SK-N-SH (cell line): ENCODE results near the gene CST2. TPM values are rescaled to one million over a fixed set of nuclear protein-coding genes. Genes with fewer than 3 reads are reported as not detected.
"Not testable (repeated sequence)": the region's sequence is repeated elsewhere in the genome, so short reads cannot be mapped to it uniquely, and the experiment has no call there.

ENCODE experiments used
- CTCF ChIA-PET: fragments of 300-600, 350-600 bp; formaldehyde crosslinking; extraction: SDS; loops from one replicate; lab custom pipeline; 2021; lab: Yijun Ruan, JAX
- POLR2A ChIA-PET: fragments of 350-600 bp; sonication (Branson Sonifier 250); formaldehyde crosslinking; extraction: SDS; loops from one replicate; lab custom pipeline; 2020; ENCODE audit warnings: antibody characterized with exemption, inconsistent platforms; lab: Yijun Ruan, JAX
- DNase-seq: peaks from one replicate; pipeline ENCODE4 v3.0.0; 2012
- H2AFZ ChIP-seq: fragments of 200-600 bp; sonication (generic); 2 replicates; pipeline ENCODE4 v1.8.1; 2016; ENCODE audit warnings: antibody characterized with exemption, mild to moderate bottlenecking, low read depth
- H3F3A ChIP-seq: fragments of 200-600 bp; sonication (generic); replicated peaks from 2 replicates; pipeline ENCODE3; 2016; ENCODE audit warnings: antibody characterized with exemption, mild to moderate bottlenecking; ENCODE audit not compliant: insufficient read depth
- H3K27ac ChIP-seq, 2 experiments: fragments of 200-500 bp in 1 of 2; fragments of 200-600 bp in 1 of 2; sonication (Bioruptor generic) in 1 of 2; sonication (generic), shearing (Covaris generic) in 1 of 2; 2 replicates each; pipeline versions ENCODE4 v1.5.1 to v1.6.1; 2014 to 2016; ENCODE audit warnings: low read depth in 2 of 2, inconsistent platforms in 1 of 2, low read length in 1 of 2, mild to moderate bottlenecking in 1 of 2, mixed read lengths in 1 of 2
- H3K27me3 ChIP-seq: fragments of 200-600 bp; sonication (generic), shearing (Covaris generic); 2 replicates; pipeline ENCODE4 v1.6.1; 2016; ENCODE audit warnings: mixed run types; ENCODE audit not compliant: insufficient read depth
- H3K36me3 ChIP-seq, 2 experiments: fragments of 200-500 bp in 1 of 2; fragments of 200-600 bp in 1 of 2; sonication (Bioruptor generic) in 1 of 2; sonication (generic) in 1 of 2; replicated peaks in 1 of 2; 2 replicates each; pipeline versions ENCODE3 to v1.5.1; 2014 to 2016; ENCODE audit warnings: low read length in 1 of 2, mild to moderate bottlenecking in 1 of 2; ENCODE audit not compliant: insufficient read depth in 2 of 2, control insufficient read depth in 1 of 2
- H3K4me1 ChIP-seq, 2 experiments: fragments of 200-500 bp in 1 of 2; fragments of 200-600 bp in 1 of 2; sonication (Bioruptor generic) in 1 of 2; sonication (generic), shearing (Covaris generic) in 1 of 2; 2 replicates each; pipeline versions ENCODE4 v1.5.1 to v1.6.1; 2014 to 2016; ENCODE audit warnings: low read depth in 1 of 2, low read length in 1 of 2, mixed run types in 1 of 2; ENCODE audit not compliant: insufficient read depth in 2 of 2, control insufficient read depth in 1 of 2
- H3K4me2 ChIP-seq: fragments of 200-600 bp; sonication (generic), shearing (Covaris generic); 2 replicates; pipeline ENCODE4 v1.6.1; 2017; ENCODE audit warnings: mixed run types
- H3K4me3 ChIP-seq, 2 experiments: fragments of 200-500 bp in 1 of 2; fragments of 200-600 bp in 1 of 2; sonication (Bioruptor generic) in 1 of 2; sonication (generic), shearing (Covaris generic) in 1 of 2; 2 replicates each; pipeline versions ENCODE4 v1.5.1 to v1.8.1; 2014 to 2016; ENCODE audit warnings: low read depth in 2 of 2, inconsistent platforms in 1 of 2, low read length in 1 of 2, mild to moderate bottlenecking in 1 of 2, mixed read lengths in 1 of 2, moderate library complexity in 1 of 2
- H3K79me2 ChIP-seq: fragments of 200-600 bp; sonication (generic); 2 replicates; pipeline ENCODE4 v1.8.1; 2017; ENCODE audit warnings: mild to moderate bottlenecking; ENCODE audit not compliant: insufficient read depth
- H3K9ac ChIP-seq: fragments of 200-600 bp; sonication (generic); 2 replicates; pipeline ENCODE4 v1.6.1; 2017; ENCODE audit warnings: mixed run types
- H3K9me2 ChIP-seq: fragments of 200-600 bp; sonication (generic); 2 replicates; pipeline ENCODE4 v1.6.1; 2017; ENCODE audit warnings: mixed run types
- H3K9me3 ChIP-seq: fragments of 200-600 bp; sonication (generic); 2 replicates; pipeline ENCODE4 v1.6.1; 2017; ENCODE audit warnings: mixed run types, mild to moderate bottlenecking, moderate library complexity
- H4K20me1 ChIP-seq: fragments of 200-600 bp; sonication (generic); 2 replicates; pipeline ENCODE4 v1.6.1; 2017; ENCODE audit warnings: mild to moderate bottlenecking, mixed run types; ENCODE audit not compliant: insufficient read depth
- CHD2 ChIP-seq: fragments of 150-350 bp; IDR thresholded peaks from 2 replicates; pipeline ENCODE4 v1.6.1; 2018; ENCODE audit warnings: low read length; ENCODE audit not compliant: partially characterized antibody
- ELF1 ChIP-seq: IDR thresholded peaks from 2 replicates; pipeline ENCODE4 v1.4.0; 2012
- FOXJ3 ChIP-seq: sonication (generic); formaldehyde crosslinking; IDR thresholded peaks from 2 replicates; pipeline ENCODE4 v1.5.1; 2020; ENCODE audit warnings: mild to moderate bottlenecking, missing genetic modification reagents
- IRF3 ChIP-seq: fragments of 150-350 bp; IDR thresholded peaks from 2 replicates; pipeline ENCODE4 v1.6.1; 2016; ENCODE audit warnings: mild to moderate bottlenecking, low read depth, low read length
- JUND ChIP-seq: IDR thresholded peaks from 2 replicates; pipeline ENCODE4 v1.4.0; 2012
- MXI1 ChIP-seq: IDR thresholded peaks from 2 replicates; pipeline ENCODE4 v1.6.1; 2012; ENCODE audit warnings: mild to moderate bottlenecking, low read depth, low read length, improper control_type of control experiment
- NFIC ChIP-seq: IDR thresholded peaks from 2 replicates; pipeline ENCODE4 v1.4.0; 2012; ENCODE audit warnings: borderline replicate concordance
- PBX3 ChIP-seq: IDR thresholded peaks from 2 replicates; pipeline ENCODE4; 2012
- RAD21 ChIP-seq: IDR thresholded peaks from 2 replicates; pipeline ENCODE4 v1.6.1; 2012; ENCODE audit warnings: mild to moderate bottlenecking, low read length
- SMC3 ChIP-seq: IDR thresholded peaks from 2 replicates; pipeline ENCODE4 v1.6.1; 2012; ENCODE audit warnings: low read depth, low read length, improper control_type of control experiment
- TEAD4 ChIP-seq: IDR thresholded peaks from 2 replicates; pipeline ENCODE4 v1.4.0; 2012; ENCODE audit warnings: mild to moderate bottlenecking, borderline replicate concordance; ENCODE audit not compliant: insufficient read depth
- USF1 ChIP-seq: IDR thresholded peaks from 2 replicates; pipeline ENCODE4 v1.4.0; 2012; ENCODE audit warnings: low read depth, borderline replicate concordance
- ZBTB33 ChIP-seq: IDR thresholded peaks from 2 replicates; pipeline ENCODE4 v1.4.0; 2012; ENCODE audit warnings: low read depth, borderline replicate concordance
- WGBS: methylation state at CpG from one replicate; pipeline ENCODE4 v1.1.6; 2017; ENCODE audit warnings: low lambda C conversion rate; 5-methylcytosine and 5-hydroxymethylcytosine counted together
- polyA plus RNA-seq, 3 experiments: library from polyadenylated mRNA; depleted of rRNA; stranded (reverse); fragments of >200 nt; gene quantifications; 2 replicates each; pipeline ENCODE4 v1.2.3, GENCODE V29; 2012

The CST2 gene
- polyA plus RNA-seq, 1 of the 3 experiments (the other 2 are of a cell fraction), result not detected

- TF ChIP-seq NFIC (no peak), SMC3 (no peak), IRF3 (no peak), USF1 (no peak), CHD2 (no peak), PBX3 (no peak), JUND (no peak)
These were observed 40.7 kb upstream of the CST2 start (continued) for GRCh38 chr20:23867152-23867776.

- H4K20me1 ChIP-seq, H3K9me3 ChIP-seq, H3K9me2 ChIP-seq, H3K27me3 ChIP-seq, H3F3A ChIP-seq, H3K4me3 ChIP-seq, H2AFZ ChIP-seq, H3K4me1 ChIP-seq, H3K36me3 ChIP-seq, H3K4me2 ChIP-seq, H3K9ac ChIP-seq, DNase-seq, CTCF ChIA-PET, H3K27ac ChIP-seq, POLR2A ChIA-PET, H3K79me2 ChIP-seq: not testable (repeated sequence)
- 11% methylated on average over 10 of the region's 10 CpGs for WGBS
These were observed 34.2 kb upstream of the CST2 start for GRCh38 chr20:23860771-23861170.

- Histone ChIP-seq H3K9me3 (no peaks in the 10 kb centered on the region), H3K9me2 (no peaks in the 10 kb centered on the region), H3K27ac (no peak overlapping the region), H3K4me3 (no peak overlapping the region), H3K79me2 (no peaks in the 10 kb centered on the region), H3K4me1 (no peaks in the 10 kb centered on the region), H3K4me2 (no peak overlapping the region), H3K27me3 (no peaks in the 10 kb centered on the region), H3K9ac (no peak overlapping the region), H4K20me1 (no peaks in the 10 kb centered on the region), H3F3A (no peaks in the 10 kb centered on the region), H2AFZ (no peak overlapping the region), H3K36me3 (no peaks in the 10 kb centered on the region)
- no peak for TF ChIP-seq USF1
- TF ChIP-seq ZBTB33, result no peak
- no peak for TF ChIP-seq MXI1
- TF ChIP-seq FOXJ3 (CRISPR knock-in tag), result no peak
- no peak for TF ChIP-seq TEAD4
- no peak for TF ChIP-seq RAD21
- no peak for TF ChIP-seq ELF1
- DNase-seq, result no peak
- WGBS, result 12% methylated on average over 8 of the region's 9 CpGs
- CTCF ChIA-PET, result interaction anchor here (0.7 kb wide), 1 partner anchor 186 kb away, joined by 3 read pairs; no protein-coding TSS in a partner anchor
- POLR2A ChIA-PET, result no interaction called here
These were observed 31.6 kb upstream of the CST2 start for GRCh38 chr20:23857962-23858595.
